HPDE6-E6E7 (cell line): ENCODE data around the gene DPEP3.
"Not testable (repeated sequence)": the region's sequence is repeated elsewhere in the genome, so short reads cannot be mapped to it uniquely, and the experiment has no call there.

ENCODE experiments used
- DNase-seq: peaks from one replicate; pipeline ENCODE4 v3.0.0; 2011; ENCODE audit warnings: missing footprints; ENCODE audit errors: extremely low spot score

DPEP3 gene

GRCh38 chr16:67994040-67994408 lies 13.7 kb upstream of the DPEP3 start:
- DNase-seq, result not testable (repeated sequence)

- DNase-seq, result peak; percentile 80
Measured at GRCh38 chr16:67993207-67994039, 13.1 kb upstream of the DPEP3 start.

- DNase-seq, result no peak
Measured at GRCh38 chr16:67992661-67993206, 12.4 kb upstream of the DPEP3 start.

GRCh38 chr16:67990018-67990386 lies 9.7 kb upstream of the DPEP3 start:
- no peak for DNase-seq

- no peak for DNase-seq
Measured at GRCh38 chr16:67989322-67990017, 9.2 kb upstream of the DPEP3 start.

- no peak for DNase-seq
Measured at GRCh38 chr16:67988675-67989074, 8.4 kb upstream of the DPEP3 start.

- no peak for DNase-seq
Measured at GRCh38 chr16:67987460-67988160, 7.3 kb upstream of the DPEP3 start.

- DNase-seq, result no peak
Measured at GRCh38 chr16:67986949-67987348, 6.7 kb upstream of the DPEP3 start.

- DNase-seq, result no peak
Measured at GRCh38 chr16:67982011-67982696, 1.9 kb upstream of the DPEP3 start.

GRCh38 chr16:67977469-67978227 lies 2.7 kb downstream of the DPEP3 start:
- DNase-seq, result no peak

- no peak for DNase-seq
Measured at GRCh38 chr16:67977005-67977404, 3.3 kb downstream of the DPEP3 start.

- DNase-seq, result no peak
Measured at GRCh38 chr16:67976205-67976604, 4.1 kb downstream of the DPEP3 start.

- DNase-seq, result no peak
Measured at GRCh38 chr16:67975321-67976105, 4.8 kb downstream of the DPEP3 start.

GRCh38 chr16:67972285-67972684 lies 8.0 kb downstream of the DPEP3 start:
- DNase-seq, result not testable (repeated sequence)

- no peak for DNase-seq
Measured at GRCh38 chr16:67971111-67971510, 9.2 kb downstream of the DPEP3 start.

GRCh38 chr16:67969254-67970039 lies 10.9 kb downstream of the DPEP3 start:
- no peak for DNase-seq

- DNase-seq, result peak; percentile 72
Measured at GRCh38 chr16:67968400-67969253, 11.7 kb downstream of the DPEP3 start, which contains the start of gene SLC12A4. Gene SLC12A4, minus strand, starts transcription at chr16:67968637. Its CDS starts 84 bp downstream, at chr16:67968553.

GRCh38 chr16:67967958-67968399 lies 12.3 kb downstream of the DPEP3 start:
- no peak for DNase-seq
